Activated CD4-positive, alpha-beta T cell treated with anti-CD3 and anti-CD28 coated beads, Interleukin-2, amount 10 ng/mL, durations not matched to agents 7 days and 5 days (primary cell): ENCODE measurements around the gene YY1. TPM values are rescaled to one million over a fixed set of nuclear protein-coding genes. Genes with fewer than 3 reads are reported as not detected.

Experiments used
- CTCF ChIA-PET: fragments of 350-600 bp; sonication (Branson Sonifier 250); formaldehyde crosslinking; loops from one replicate; lab custom pipeline; 2021; ENCODE audit warnings: antibody characterized with exemption; lab: Charles Lee
- POLR2A ChIA-PET: fragments of 350-600 bp; sonication (Branson Sonifier 250); formaldehyde crosslinking; loops from one replicate; lab custom pipeline; 2021; ENCODE audit warnings: antibody characterized with exemption; lab: Charles Lee
- DNase-seq: peaks from one replicate; pipeline ENCODE4 v3.0.0-alpha.2; 2020
- H3K27ac Mint-ChIP-seq: one replicate; pipeline ENCODE4 v1.8.0; 2021; ENCODE audit warnings: mild to moderate bottlenecking, moderate library complexity, mixed read lengths
- H3K27me3 Mint-ChIP-seq: one replicate; pipeline ENCODE4 v1.8.0; 2021; ENCODE audit warnings: mixed read lengths
- H3K36me3 Mint-ChIP-seq: one replicate; pipeline ENCODE4 v1.8.0; 2021; ENCODE audit warnings: low read depth, mixed read lengths
- H3K4me1 Mint-ChIP-seq: one replicate; pipeline ENCODE4 v1.8.0; 2021; ENCODE audit warnings: mixed read lengths
- H3K4me3 Mint-ChIP-seq: one replicate; pipeline ENCODE4 v1.8.0; 2021; ENCODE audit warnings: mild to moderate bottlenecking, moderate library complexity, mixed read lengths
- H3K9me3 Mint-ChIP-seq: one replicate; pipeline ENCODE4 v1.8.0; 2021; ENCODE audit warnings: mixed read lengths
- total RNA-seq, 2 experiments: library from RNA; stranded (reverse); gene quantifications; one replicate each; pipeline ENCODE4 v1.2.3, GENCODE V29; 2021

The YY1 gene
- total RNA-seq: 100 to 1,000 TPM in 1 of 2 experiments, 10 to 100 TPM in 1; 95.0 to 107 TPM

- DNase-seq: peak; percentile 99
- peak within 1 kb of the TSS; percentile 92 for H3K4me3 Mint-ChIP-seq
- no peaks in the 10 kb centered on the region for H3K9me3 Mint-ChIP-seq
- ChIA-PET POLR2A (no interaction called here), CTCF (interaction anchor here (1.0 to 6.5 kb wide), 5 partner anchors 16 to 49 kb away, joined by 3 to 68 read pairs (median 7); no protein-coding TSS in a partner anchor)
- no peaks in the 10 kb centered on the region for H3K27me3 Mint-ChIP-seq
- peaks cover 59% of the 10 kb centered on the region for H3K4me1 Mint-ChIP-seq
- peak within 1 kb of the TSS; percentile 97 for H3K27ac Mint-ChIP-seq
- H3K36me3 Mint-ChIP-seq: peaks cover 53% of the 10 kb centered on the region
Observed at GRCh38 chr14:100238419-100239210, at the start of gene YY1. Gene YY1, plus strand, starts transcription at chr14:100239144. Its CDS starts 101 bp downstream, at chr14:100239245.

- ChIA-PET POLR2A (interaction anchor here (0.7 kb wide), 1 partner anchor 34 kb away, joined by 3 read pairs; no protein-coding TSS in a partner anchor), CTCF (interaction anchor here (0.6 to 1.5 kb wide), 5 partner anchors 35 to 1661 kb away, joined by 3 to 6 read pairs (median 3); no protein-coding TSS in a partner anchor)
- no peaks in the 10 kb centered on the region for H3K27me3 Mint-ChIP-seq
- H3K9me3 Mint-ChIP-seq: no peaks in the 10 kb centered on the region
- H3K4me3 Mint-ChIP-seq: no peak overlapping the region
- no peak overlapping the region for H3K27ac Mint-ChIP-seq
- peaks cover 17% of the 10 kb centered on the region for H3K4me1 Mint-ChIP-seq
- no peak for DNase-seq
- H3K36me3 Mint-ChIP-seq: no peaks in the 10 kb centered on the region
Observed at GRCh38 chr14:100190126-100190525, 48.8 kb upstream of the YY1 start.

- no peak for DNase-seq
- POLR2A ChIA-PET: no interaction called here
- Mint-ChIP-seq H3K4me3 (peak overlapping the region; percentile 59), H3K36me3 (no peaks in the 10 kb centered on the region), H3K4me1 (peaks cover 12% of the 10 kb centered on the region), H3K27ac (peak overlapping the region; percentile 86), H3K27me3 (no peaks in the 10 kb centered on the region), H3K9me3 (no peaks in the 10 kb centered on the region)
- CTCF ChIA-PET: interaction anchor here (1.0 to 7.5 kb wide), 17 partner anchors 8 to 221 kb away, joined by 3 to 55 read pairs (median 10); no protein-coding TSS in a partner anchor
Observed at GRCh38 chr14:100191584-100192249, 47.2 kb upstream of the YY1 start.

GRCh38 chr14:100192250-100192671 lies 46.7 kb upstream of the YY1 start:
- ChIA-PET CTCF (interaction anchor here (0.7 to 7.5 kb wide), 37 partner anchors 8 to 245 kb away, joined by 3 to 55 read pairs (median 6); partner anchors contain the start of gene EVL), POLR2A (no interaction called here)
- no peaks in the 10 kb centered on the region for H3K27me3 Mint-ChIP-seq
- H3K4me3 Mint-ChIP-seq: peak overlapping the region; percentile 59
- peaks cover 12% of the 10 kb centered on the region for H3K4me1 Mint-ChIP-seq
- DNase-seq: no peak
- H3K36me3 Mint-ChIP-seq: no peaks in the 10 kb centered on the region
- H3K9me3 Mint-ChIP-seq: no peaks in the 10 kb centered on the region
- H3K27ac Mint-ChIP-seq: peak overlapping the region; percentile 86

- H3K4me1 Mint-ChIP-seq: peaks cover 12% of the 10 kb centered on the region
- H3K4me3 Mint-ChIP-seq: peak overlapping the region; percentile 59
- peak overlapping the region; percentile 95 for H3K27ac Mint-ChIP-seq
- no peaks in the 10 kb centered on the region for H3K27me3 Mint-ChIP-seq
- DNase-seq: peak; percentile 100
- ChIA-PET POLR2A (no interaction called here), CTCF (interaction anchor here (0.5 to 7.5 kb wide), 48 partner anchors 9 to 425 kb away, joined by 3 to 55 read pairs (median 6); partner anchors contain the start of gene EVL)
- no peaks in the 10 kb centered on the region for H3K9me3 Mint-ChIP-seq
- no peaks in the 10 kb centered on the region for H3K36me3 Mint-ChIP-seq
Observed at GRCh38 chr14:100192672-100193416, 46.1 kb upstream of the YY1 start.

GRCh38 chr14:100193417-100194357 lies 45.3 kb upstream of the YY1 start:
- Mint-ChIP-seq H3K27me3 (no peaks in the 10 kb centered on the region), H3K4me3 (peak overlapping the region; percentile 59), H3K4me1 (peaks cover 12% of the 10 kb centered on the region), H3K9me3 (no peaks in the 10 kb centered on the region), H3K27ac (peak overlapping the region; percentile 95), H3K36me3 (no peaks in the 10 kb centered on the region)
- ChIA-PET POLR2A (no interaction called here), CTCF (interaction anchor here (0.5 to 7.5 kb wide), 49 partner anchors 9 to 424 kb away, joined by 3 to 55 read pairs (median 5); partner anchors contain the start of gene EVL)
- DNase-seq: peak; percentile 12

- no peak for DNase-seq
- Mint-ChIP-seq H3K4me3 (no peak overlapping the region), H3K27me3 (no peaks in the 10 kb centered on the region), H3K36me3 (no peaks in the 10 kb centered on the region), H3K27ac (no peak overlapping the region), H3K4me1 (no peaks in the 10 kb centered on the region), H3K9me3 (no peaks in the 10 kb centered on the region)
- ChIA-PET CTCF (interaction anchor here (0.7 kb wide), 1 partner anchor 112 kb away, joined by 4 read pairs; no protein-coding TSS in a partner anchor), POLR2A (no interaction called here)
Observed at GRCh38 chr14:100199240-100199860, 39.6 kb upstream of the YY1 start.

GRCh38 chr14:100200311-100200710 lies 38.6 kb upstream of the YY1 start:
- no peaks in the 10 kb centered on the region for H3K4me1 Mint-ChIP-seq
- H3K27me3 Mint-ChIP-seq: no peaks in the 10 kb centered on the region
- H3K36me3 Mint-ChIP-seq: no peaks in the 10 kb centered on the region
- no peaks in the 10 kb centered on the region for H3K9me3 Mint-ChIP-seq
- DNase-seq: no peak
- ChIA-PET CTCF (interaction anchor here (0.7 to 5.7 kb wide), 2 partner anchors 6 to 111 kb away, joined by 4 to 41 read pairs; no protein-coding TSS in a partner anchor), POLR2A (no interaction called here)
- H3K4me3 Mint-ChIP-seq: no peak overlapping the region
- H3K27ac Mint-ChIP-seq: no peak overlapping the region

- Mint-ChIP-seq H3K27ac (no peak overlapping the region), H3K36me3 (no peaks in the 10 kb centered on the region), H3K4me3 (no peak overlapping the region), H3K4me1 (no peaks in the 10 kb centered on the region), H3K9me3 (no peaks in the 10 kb centered on the region), H3K27me3 (no peaks in the 10 kb centered on the region)
- ChIA-PET POLR2A (no interaction called here), CTCF (interaction anchor here (5.7 kb wide), 1 partner anchor 8 kb away, joined by 41 read pairs; no protein-coding TSS in a partner anchor)
- DNase-seq: no peak
Observed at GRCh38 chr14:100201701-100202100, 37.2 kb upstream of the YY1 start.

GRCh38 chr14:100202712-100203111 lies 36.2 kb upstream of the YY1 start:
- Mint-ChIP-seq H3K36me3 (no peaks in the 10 kb centered on the region), H3K27me3 (no peaks in the 10 kb centered on the region), H3K9me3 (peaks cover 4% of the 10 kb centered on the region), H3K27ac (no peak overlapping the region), H3K4me3 (no peak overlapping the region), H3K4me1 (no peaks in the 10 kb centered on the region)
- CTCF ChIA-PET: interaction anchor here (5.7 kb wide), 1 partner anchor 9 kb away, joined by 41 read pairs; no protein-coding TSS in a partner anchor
- POLR2A ChIA-PET: no interaction called here
- DNase-seq: no peak

- no peak for DNase-seq
- H3K9me3 Mint-ChIP-seq: peaks cover 5% of the 10 kb centered on the region
- ChIA-PET CTCF (interaction anchor here (0.9 to 5.7 kb wide), 2 partner anchors 9 to 18 kb away, joined by 3 to 41 read pairs; no protein-coding TSS in a partner anchor), POLR2A (no interaction called here)
- H3K27me3 Mint-ChIP-seq: no peaks in the 10 kb centered on the region
- H3K4me3 Mint-ChIP-seq: no peak overlapping the region
- H3K4me1 Mint-ChIP-seq: no peaks in the 10 kb centered on the region
- no peaks in the 10 kb centered on the region for H3K36me3 Mint-ChIP-seq
- no peak overlapping the region for H3K27ac Mint-ChIP-seq
Observed at GRCh38 chr14:100203146-100203545, 35.8 kb upstream of the YY1 start.
